CD14-positive monocyte (primary cell): ENCODE data around the gene PRKAG3. TPM values are rescaled to one million over a fixed set of nuclear protein-coding genes. Genes with fewer than 3 reads are reported as not detected.

Experiments
- DNase-seq, 3 donors: peaks; one replicate each; pipeline ENCODE4 v3.0.0-alpha.2; 2011 to 2022
- H2AFZ ChIP-seq: 2 replicates; pipeline ENCODE4 v1.6.0; 2012; ENCODE audit warnings: mild to moderate bottlenecking, low read depth, low read length, inconsistent platforms; ENCODE audit not compliant: insufficient read depth, poor library complexity, severe bottlenecking
- H3K27ac ChIP-seq, 2 donors: 1 replicate in 1 of 2; 2 replicates in 1 of 2; pipeline ENCODE4 v1.5.1; 2012 to 2013; ENCODE audit warnings: low read length in 2 of 2, control low read depth in 1 of 2, inconsistent platforms in 1 of 2, low read depth in 1 of 2, mild to moderate bottlenecking in 1 of 2
- H3K27me3 ChIP-seq, 2 donors: one replicate each; pipeline versions ENCODE4 v1.6.0 to v1.6.1; 2011 to 2013; ENCODE audit warnings: low read length in 2 of 2; ENCODE audit not compliant: control insufficient read depth in 2 of 2, insufficient read depth in 2 of 2
- H3K36me3 ChIP-seq, 2 donors: replicated peaks in 1 of 2; 1 replicate in 1 of 2; 2 replicates in 1 of 2; pipeline versions ENCODE4 v1.5.1 to v1.6.1; 2012 to 2013; ENCODE audit warnings: low read length in 2 of 2, control low read depth in 1 of 2, inconsistent platforms in 1 of 2, mild to moderate bottlenecking in 1 of 2; ENCODE audit not compliant: insufficient read depth in 2 of 2, control insufficient read depth in 1 of 2
- H3K4me1 ChIP-seq, 2 donors: 1 replicate in 1 of 2; 2 replicates in 1 of 2; pipeline versions ENCODE4 v1.5.1 to v1.6.1; 2012 to 2013; ENCODE audit warnings: low read length in 2 of 2, control low read depth in 1 of 2, inconsistent platforms in 1 of 2, mild to moderate bottlenecking in 1 of 2, moderate library complexity in 1 of 2; ENCODE audit not compliant: insufficient read depth in 2 of 2, control insufficient read depth in 1 of 2
- H3K4me2 ChIP-seq: replicated peaks from 2 replicates; pipeline ENCODE3; 2012; ENCODE audit warnings: low read length, moderate library complexity, mild to moderate bottlenecking; ENCODE audit not compliant: poor library complexity, severe bottlenecking; ENCODE audit errors: extremely low read depth
- H3K4me3 ChIP-seq, 3 experiments: fragments of 200-600 bp in 1 of 3; sonication (generic) in 1 of 3; replicated peaks in 1 of 3; 1 replicate in 2 of 3; 2 replicates in 1 of 3; pipeline ENCODE4 v1.5.1; 2011 to 2013; ENCODE audit warnings: low read length in 3 of 3, mild to moderate bottlenecking in 3 of 3, control low read depth in 2 of 3, low read depth in 2 of 3, inconsistent platforms in 1 of 3, moderate library complexity in 1 of 3
- H3K79me2 ChIP-seq: 2 replicates; pipeline ENCODE4 v1.6.0; 2012; ENCODE audit warnings: mild to moderate bottlenecking, control low read depth, inconsistent platforms, low read length, moderate library complexity; ENCODE audit not compliant: insufficient read depth
- H3K9ac ChIP-seq: 2 replicates; pipeline ENCODE4 v1.6.0; 2017; ENCODE audit warnings: low read length, mild to moderate bottlenecking; ENCODE audit not compliant: insufficient read depth, poor library complexity, severe bottlenecking
- H3K9me3 ChIP-seq, 2 donors: replicated peaks in 1 of 2; 1 replicate in 1 of 2; 2 replicates in 1 of 2; pipeline versions ENCODE4 v1.5.1 to v1.6.1; 2012 to 2013; ENCODE audit warnings: low read length in 2 of 2, control low read depth in 1 of 2; ENCODE audit not compliant: control insufficient read depth in 1 of 2, insufficient read depth in 1 of 2
- H4K20me1 ChIP-seq: 2 replicates; pipeline ENCODE4 v1.6.0; 2012; ENCODE audit warnings: mild to moderate bottlenecking, low read length, control low read depth, moderate library complexity; ENCODE audit not compliant: insufficient read depth
- H3K27ac Mint-ChIP-seq, 7 donors: one replicate each; pipeline ENCODE4 v1.8.0; 2020; ENCODE audit warnings: mild to moderate bottlenecking in 7 of 7, mixed read lengths in 7 of 7, moderate library complexity in 6 of 7, inconsistent platforms in 2 of 7
- H3K27me3 Mint-ChIP-seq, 3 donors: one replicate each; pipeline ENCODE4 v1.8.0; 2021 to 2022; ENCODE audit warnings: low read depth in 3 of 3, mild to moderate bottlenecking in 3 of 3, mixed read lengths in 3 of 3, moderate library complexity in 3 of 3, inconsistent platforms in 1 of 3
- H3K36me3 Mint-ChIP-seq, 2 donors: one replicate each; pipeline ENCODE4 v1.8.0; 2020; ENCODE audit warnings: mixed read lengths in 2 of 2, inconsistent platforms in 1 of 2, mild to moderate bottlenecking in 1 of 2
- H3K4me1 Mint-ChIP-seq: one replicate; pipeline ENCODE4 v1.8.0; 2020; ENCODE audit warnings: mild to moderate bottlenecking, mixed read lengths
- H3K4me3 Mint-ChIP-seq, 2 donors: one replicate each; pipeline ENCODE4 v1.8.0; 2020; ENCODE audit warnings: mild to moderate bottlenecking in 2 of 2, mixed read lengths in 2 of 2, moderate library complexity in 1 of 2
- H3K9me3 Mint-ChIP-seq, 7 donors: one replicate each; pipeline ENCODE4 v1.8.0; 2020 to 2022; ENCODE audit warnings: mixed read lengths in 7 of 7, mild to moderate bottlenecking in 6 of 7, moderate library complexity in 6 of 7, inconsistent platforms in 2 of 7
- CTCF ChIP-seq: fragments of 200-600 bp; IDR thresholded peaks from one replicate; pipeline ENCODE4 v1.8.0; 2022; ENCODE audit warnings: antibody characterized with exemption, mild to moderate bottlenecking
- WGBS: methylation state at CpG from one replicate; pipeline ENCODE4 v1.1.5; 2013; ENCODE audit warnings: missing lambda C conversion rate; ENCODE audit not compliant: insufficient coverage; 5-methylcytosine and 5-hydroxymethylcytosine counted together
- intact Hi-C, 2 donors: fragments of 100-400 bp; cut with micrococcal nuclease; formaldehyde crosslinking; loops; one replicate each; pipeline versions ENCODE4 v1.15.0 to v1.15.1; 2023
- polyA plus RNA-seq, 3 donors: library from polyadenylated mRNA; depleted of rRNA in 1 of 3; unstranded in 2 of 3; stranded (reverse) in 1 of 3; fragments of 300-500 nt in 2 of 3; fragments of >200 nt in 1 of 3; fragmentation: Illumina TruSeq in 2 of 3; gene quantifications; 1 replicate in 2 of 3; 2 replicates in 1 of 3; pipeline ENCODE4 v1.2.3, GENCODE V29; 2012 to 2021

The PRKAG3 gene
- polyA plus RNA-seq, 3 donors, result not detected

- DNase-seq, result no peak
- Mint-ChIP-seq H3K9me3 (peaks cover 0 to 7% (median 4%) of the 10 kb centered on the region in 7 donors), H3K4me1 (peaks cover 18% of the 10 kb centered on the region), H3K36me3 (peaks cover 0 to 2% of the 10 kb centered on the region in 2 donors), H3K27ac (no peak overlapping the region), H3K4me3 (no peak overlapping the region), H3K27me3 (peaks cover 46 to 63% (median 52%) of the 10 kb centered on the region in 3 donors)
- H3K4me2 ChIP-seq, result no peak overlapping the region
- WGBS, result 83% methylated on average over 1 of the region's 6 CpGs
- no peak overlapping the region for H2AFZ ChIP-seq
- H3K36me3 ChIP-seq, result no peaks in the 10 kb centered on the region
- TF ChIP-seq CTCF, result no peak
- H3K4me3 ChIP-seq, result no peak overlapping the region
- H3K9ac ChIP-seq, result no peak overlapping the region
- H3K27me3 ChIP-seq, result peaks cover 14 to 37% of the 10 kb centered on the region in 2 donors
- no peak overlapping the region for H3K27ac ChIP-seq
- peaks cover 6 to 15% of the 10 kb centered on the region in 2 donors for H3K4me1 ChIP-seq
- peaks cover 0 to 8% of the 10 kb centered on the region in 2 donors for H3K9me3 ChIP-seq
- H3K79me2 ChIP-seq, result no peaks in the 10 kb centered on the region
- H4K20me1 ChIP-seq, result no peaks in the 10 kb centered on the region
- intact Hi-C loops, result no loop called here
Observed at GRCh38 chr2:218865999-218866398, 34.4 kb upstream of the PRKAG3 start.

- H4K20me1 ChIP-seq, result no peaks in the 10 kb centered on the region
- 89% methylated on average over 3 of the region's 4 CpGs for WGBS
- no peak overlapping the region for H2AFZ ChIP-seq
- Mint-ChIP-seq H3K27me3 (peaks cover 52 to 69% (median 56%) of the 10 kb centered on the region in 3 donors), H3K4me1 (peaks cover 17% of the 10 kb centered on the region), H3K27ac (no peak overlapping the region), H3K36me3 (peaks cover 0 to 2% of the 10 kb centered on the region in 2 donors), H3K4me3 (no peak overlapping the region), H3K9me3 (peaks cover 0 to 9% (median 4%) of the 10 kb centered on the region in 7 donors)
- H3K79me2 ChIP-seq, result no peaks in the 10 kb centered on the region
- no peak for DNase-seq
- no peak overlapping the region for H3K4me3 ChIP-seq
- no peak for TF ChIP-seq CTCF
- no peak overlapping the region for H3K9ac ChIP-seq
- peaks cover 20 to 42% of the 10 kb centered on the region in 2 donors for H3K27me3 ChIP-seq
- peaks cover 0 to 11% of the 10 kb centered on the region in 2 donors for H3K9me3 ChIP-seq
- H3K4me2 ChIP-seq, result no peak overlapping the region
- intact Hi-C loops, result no loop called here
- no peak overlapping the region for H3K27ac ChIP-seq
- H3K36me3 ChIP-seq, result no peaks in the 10 kb centered on the region
- H3K4me1 ChIP-seq, result peaks cover 3 to 16% of the 10 kb centered on the region in 2 donors
Observed at GRCh38 chr2:218865396-218865795, 33.8 kb upstream of the PRKAG3 start.
